Middle frontal gyrus (tissue), 1 donor: ENCODE results near the gene CACNA1C.

ENCODE experiments used
- DNase-seq: peaks from one replicate; pipeline ENCODE4 v3.0.0-alpha.2; 2015; ENCODE audit warnings: low spot score; ENCODE audit errors: extremely low spot score

The CACNA1C gene

GRCh38 chr12:2449586-2449985 is 396.8 kb downstream of the CACNA1C start:
- no peak for DNase-seq

GRCh38 chr12:2450553-2450952 is 397.8 kb downstream of the CACNA1C start:
- no peak for DNase-seq

- no peak for DNase-seq
Measured at GRCh38 chr12:2451025-2451424, 398.2 kb downstream of the CACNA1C start.

GRCh38 chr12:2451497-2451896 is 398.7 kb downstream of the CACNA1C start:
- DNase-seq: no peak

GRCh38 chr12:2453076-2453760 is 400.4 kb downstream of the CACNA1C start:
- no peak for DNase-seq

GRCh38 chr12:2453761-2454090 is 400.9 kb downstream of the CACNA1C start:
- DNase-seq: no peak

GRCh38 chr12:2454601-2455177 is 401.9 kb downstream of the CACNA1C start:
- no peak for DNase-seq

- DNase-seq: no peak
Measured at GRCh38 chr12:2455410-2455809, 402.6 kb downstream of the CACNA1C start.

- DNase-seq: no peak
Measured at GRCh38 chr12:2456122-2456812, 403.5 kb downstream of the CACNA1C start.

GRCh38 chr12:2456813-2457186 is 404.0 kb downstream of the CACNA1C start:
- DNase-seq: no peak

GRCh38 chr12:2457215-2457932 is 404.6 kb downstream of the CACNA1C start:
- no peak for DNase-seq

GRCh38 chr12:2457933-2458414 is 405.2 kb downstream of the CACNA1C start:
- DNase-seq: no peak

GRCh38 chr12:2460051-2460670 is 407.4 kb downstream of the CACNA1C start:
- no peak for DNase-seq

- no peak for DNase-seq
Measured at GRCh38 chr12:2461046-2461445, 408.3 kb downstream of the CACNA1C start.

GRCh38 chr12:2461645-2462044 is 408.9 kb downstream of the CACNA1C start:
- no peak for DNase-seq

GRCh38 chr12:2462087-2462486 is 409.3 kb downstream of the CACNA1C start:
- DNase-seq: no peak

GRCh38 chr12:2463719-2464118 is 410.9 kb downstream of the CACNA1C start:
- DNase-seq: no peak

GRCh38 chr12:2465681-2466080 is 412.9 kb downstream of the CACNA1C start:
- DNase-seq: no peak

GRCh38 chr12:2466211-2466610 is 413.4 kb downstream of the CACNA1C start:
- DNase-seq: no peak

GRCh38 chr12:2467447-2468195 is 414.8 kb downstream of the CACNA1C start:
- no peak for DNase-seq

- DNase-seq: no peak
Measured at GRCh38 chr12:2475984-2476383, 423.2 kb downstream of the CACNA1C start.
